Testis (tissue), 3 donors: ENCODE data around the gene B4GALNT1. TPM values are rescaled to one million over a fixed set of nuclear protein-coding genes. Genes with fewer than 3 reads are reported as not detected.

Experiments used
- DNase-seq: peaks from one replicate; pipeline ENCODE4 v3.0.0-alpha.2; 2019
- H3K27ac ChIP-seq, 2 donors: fragments of 200-600 bp; sonication (generic); one replicate each; pipeline ENCODE4 v1.5.1; 2019
- H3K27me3 ChIP-seq: fragments of 200-600 bp; sonication (generic); one replicate; pipeline ENCODE4 v1.5.1; 2019
- H3K36me3 ChIP-seq: fragments of 200-600 bp; sonication (generic); one replicate; pipeline ENCODE4 v1.5.1; 2017; ENCODE audit warnings: low read depth; ENCODE audit errors: missing control alignments
- H3K4me1 ChIP-seq: fragments of 200-600 bp; sonication (generic); one replicate; pipeline ENCODE4 v1.5.1; 2019
- H3K4me3 ChIP-seq, 2 donors: fragments of 200-600 bp; sonication (generic); one replicate each; pipeline ENCODE4 v1.5.1; 2017 to 2019
- H3K9me3 ChIP-seq: fragments of 200-600 bp; sonication (generic); one replicate; pipeline ENCODE4 v1.5.1; 2017
- POLR2A ChIP-seq: fragments of 450-650 bp; IDR thresholded peaks from one replicate; pipeline ENCODE4 v1.6.1; 2017; ENCODE audit warnings: antibody characterized with exemption, mild to moderate bottlenecking, moderate library complexity
- WGBS, 2 donors: methylation state at CpG; one replicate each; pipeline ENCODE4 v1.1.5; 2018; 5-methylcytosine and 5-hydroxymethylcytosine counted together
- intact Hi-C: fragments of 100-400 bp; cut with DNase I; formaldehyde crosslinking; loops from one replicate; pipeline ENCODE4 v1.15.1; 2023; ENCODE audit warnings: low total_unique reads
- polyA plus RNA-seq: library from polyadenylated mRNA; stranded (reverse); fragments of 350-450 nt; fragmentation: Illumina TruSeq; extraction: RNeasy Lipid Tissue Mini Kit (QIAGEN cat#74804); gene quantifications from one replicate; pipeline ENCODE4 v1.2.3, GENCODE V29; 2014; ENCODE audit warnings: low read depth, low replicate concordance; ENCODE audit not compliant: insufficient read depth
- total RNA-seq, 2 donors: library from RNA; depleted of rRNA; stranded (reverse); fragments of >200 nt; gene quantifications; one replicate each; pipeline ENCODE4 v1.2.3, GENCODE V29; 2016
- TF ChIP-seq, protein P1 (sequence below), 3 experiments: fragments of 450-650 bp in 2 of 3; fragments of 200-600 bp in 1 of 3; sonication (generic) in 1 of 3; IDR thresholded peaks; one replicate each; pipeline ENCODE4 v1.5.1; 2016 to 2019; ENCODE audit warnings: antibody characterized with exemption in 3 of 3, mild to moderate bottlenecking in 2 of 3, moderate library complexity in 1 of 3

The B4GALNT1 gene
- total and polyA plus RNA-seq, 3 donors from 2014 or later, result 1.8 to 3.2 (median 2.3) TPM

DNA sequence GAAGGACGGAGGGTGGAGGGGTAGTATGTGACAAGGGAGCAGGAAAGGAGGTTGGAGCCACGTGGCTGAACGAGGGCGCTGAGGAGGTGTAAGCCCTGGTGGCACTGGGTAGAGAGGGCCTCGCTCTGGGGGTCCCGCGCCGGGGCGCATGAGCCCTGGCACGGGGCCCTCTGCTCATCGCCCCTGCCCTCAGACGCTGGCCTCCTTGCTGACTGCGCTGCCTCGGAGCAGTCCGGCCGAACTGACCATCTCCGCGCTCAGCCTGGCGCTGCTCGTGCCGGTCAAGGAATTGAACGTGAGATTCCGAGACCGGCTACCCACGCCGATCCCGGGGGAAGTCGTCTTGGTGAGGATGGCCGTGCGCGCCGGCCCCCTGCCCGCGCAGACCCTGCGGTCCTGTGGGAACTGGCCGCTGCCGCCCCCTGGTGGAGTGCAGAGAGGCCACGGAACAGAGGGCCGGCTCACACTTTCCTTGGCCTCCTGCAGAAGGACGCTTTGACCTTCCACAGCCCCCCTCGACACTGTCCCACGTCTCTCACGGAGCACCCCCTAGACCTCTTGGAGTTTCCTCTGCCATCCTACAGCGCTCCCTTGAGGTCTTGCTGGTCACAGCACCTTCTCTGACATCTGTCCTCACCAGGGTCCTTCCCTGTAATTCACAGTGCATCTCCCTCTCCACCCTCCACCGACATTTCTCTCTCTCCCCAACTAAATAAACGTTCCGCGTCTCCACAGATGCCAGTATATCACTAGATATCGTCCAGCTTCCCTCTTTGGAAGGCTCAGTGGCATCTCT is 11.3 kb downstream of the B4GALNT1 start:
- Histone ChIP-seq H3K27me3 (no peaks in the 10 kb centered on the region), H3K36me3 (no peaks in the 10 kb centered on the region), H3K9me3 (no peaks in the 10 kb centered on the region), H3K4me3 (peak overlapping the region in 1 of 2 donors; percentile 42), H3K4me1 (peaks cover 18% of the 10 kb centered on the region), H3K27ac (no peak overlapping the region)
- intact Hi-C loops, result loop anchor here (5.0 kb wide), 1 partner anchor 39 kb away; no protein-coding TSS in a partner anchor
- 3 to 5% methylated on average over 32 to 48 of the region's 49 CpGs for WGBS, 2 donors
- peak; percentile 73 for DNase-seq
- TF ChIP-seq POLR2A, result no peak
- TF ChIP-seq, protein P1, sequence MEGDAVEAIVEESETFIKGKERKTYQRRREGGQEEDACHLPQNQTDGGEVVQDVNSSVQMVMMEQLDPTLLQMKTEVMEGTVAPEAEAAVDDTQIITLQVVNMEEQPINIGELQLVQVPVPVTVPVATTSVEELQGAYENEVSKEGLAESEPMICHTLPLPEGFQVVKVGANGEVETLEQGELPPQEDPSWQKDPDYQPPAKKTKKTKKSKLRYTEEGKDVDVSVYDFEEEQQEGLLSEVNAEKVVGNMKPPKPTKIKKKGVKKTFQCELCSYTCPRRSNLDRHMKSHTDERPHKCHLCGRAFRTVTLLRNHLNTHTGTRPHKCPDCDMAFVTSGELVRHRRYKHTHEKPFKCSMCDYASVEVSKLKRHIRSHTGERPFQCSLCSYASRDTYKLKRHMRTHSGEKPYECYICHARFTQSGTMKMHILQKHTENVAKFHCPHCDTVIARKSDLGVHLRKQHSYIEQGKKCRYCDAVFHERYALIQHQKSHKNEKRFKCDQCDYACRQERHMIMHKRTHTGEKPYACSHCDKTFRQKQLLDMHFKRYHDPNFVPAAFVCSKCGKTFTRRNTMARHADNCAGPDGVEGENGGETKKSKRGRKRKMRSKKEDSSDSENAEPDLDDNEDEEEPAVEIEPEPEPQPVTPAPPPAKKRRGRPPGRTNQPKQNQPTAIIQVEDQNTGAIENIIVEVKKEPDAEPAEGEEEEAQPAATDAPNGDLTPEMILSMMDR (IDR thresholded peaks at IDR 0.05), result peak; percentile 79 to 93 (median 83)

DNA sequence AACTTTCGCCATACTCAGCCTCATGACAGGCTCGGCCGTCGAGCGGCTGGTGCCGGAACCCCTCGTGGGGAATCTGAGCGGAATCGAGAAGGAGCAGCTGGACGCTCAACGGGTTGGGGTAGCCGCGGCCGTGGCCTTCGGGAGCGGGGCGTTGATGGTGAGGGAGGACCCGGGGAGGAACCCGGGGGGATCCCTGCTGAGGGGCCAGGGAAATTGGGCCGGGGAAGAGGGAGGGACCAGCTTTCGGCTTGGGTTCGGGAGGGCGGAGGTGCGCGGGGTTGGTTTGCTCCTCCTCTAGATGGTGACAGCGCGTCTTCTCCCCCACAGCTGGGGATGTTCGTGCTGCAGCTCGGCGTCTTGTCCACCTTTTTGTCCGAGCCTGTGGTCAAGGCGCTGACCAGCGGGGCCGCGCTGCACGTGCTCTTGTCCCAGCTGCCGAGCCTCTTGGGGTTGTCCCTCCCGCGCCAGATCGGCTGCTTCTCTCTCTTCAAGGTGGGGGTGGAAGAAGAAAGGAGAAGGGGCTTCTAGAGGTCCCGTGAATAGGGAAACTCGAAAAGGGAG is 12.0 kb downstream of the B4GALNT1 start:
- TF ChIP-seq, protein P1 (IDR thresholded peaks at IDR 0.05), result no peak
- no peak for TF ChIP-seq POLR2A
- Histone ChIP-seq H3K4me3 (peak overlapping the region in 1 of 2 donors; percentile 42), H3K27ac (no peak overlapping the region), H3K4me1 (peaks cover 18% of the 10 kb centered on the region), H3K36me3 (no peaks in the 10 kb centered on the region), H3K9me3 (no peaks in the 10 kb centered on the region), H3K27me3 (no peaks in the 10 kb centered on the region)
- DNase-seq, result peak; percentile 34
- 6 to 7% methylated on average over 33 to 42 of the region's 42 CpGs for whole genome bisulfite sequencing, 2 donors
- intact Hi-C loops, result loop anchor here (5.0 kb wide), 1 partner anchor 39 kb away; no protein-coding TSS in a partner anchor

DNA sequence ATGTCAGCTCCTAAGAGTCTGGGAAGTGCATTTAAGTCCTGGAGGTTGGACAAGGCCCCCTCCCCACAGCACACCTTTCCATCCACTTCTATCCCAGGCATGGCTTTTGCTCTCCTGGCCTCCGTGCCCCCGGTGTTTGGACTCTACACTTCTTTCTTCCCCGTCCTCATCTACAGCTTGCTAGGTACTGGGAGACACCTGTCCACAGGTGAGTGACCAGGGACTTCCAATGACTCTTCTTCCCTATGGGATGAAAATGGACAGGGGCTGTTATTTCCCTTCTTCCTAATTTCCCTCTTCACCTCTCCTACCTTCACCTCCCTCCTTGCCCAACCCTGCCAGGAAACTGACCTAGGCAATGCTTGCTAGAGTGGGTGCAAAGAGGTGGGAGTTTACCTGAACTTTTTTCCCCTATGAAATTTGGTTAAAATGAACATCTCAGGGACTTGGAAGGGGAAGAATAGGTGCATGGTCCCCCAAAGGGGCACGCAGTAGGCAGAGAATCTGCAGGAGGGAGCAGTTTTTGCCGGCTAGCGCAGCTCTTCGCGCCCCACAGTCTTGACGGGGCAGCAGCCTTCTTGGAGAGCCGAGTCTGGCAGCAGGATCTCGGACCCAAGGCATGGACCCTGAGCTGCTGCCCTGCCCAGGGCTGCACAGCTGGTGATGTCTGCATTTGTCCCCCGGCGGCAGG is 12.6 kb downstream of the B4GALNT1 start:
- no peak overlapping the region for H3K4me3 ChIP-seq
- no peak for TF ChIP-seq POLR2A
- TF ChIP-seq, protein P1 (IDR thresholded peaks at IDR 0.05), result no peak
- 34 to 36% methylated on average over 12 to 13 of the region's 13 CpGs for WGBS, 2 donors

DNA sequence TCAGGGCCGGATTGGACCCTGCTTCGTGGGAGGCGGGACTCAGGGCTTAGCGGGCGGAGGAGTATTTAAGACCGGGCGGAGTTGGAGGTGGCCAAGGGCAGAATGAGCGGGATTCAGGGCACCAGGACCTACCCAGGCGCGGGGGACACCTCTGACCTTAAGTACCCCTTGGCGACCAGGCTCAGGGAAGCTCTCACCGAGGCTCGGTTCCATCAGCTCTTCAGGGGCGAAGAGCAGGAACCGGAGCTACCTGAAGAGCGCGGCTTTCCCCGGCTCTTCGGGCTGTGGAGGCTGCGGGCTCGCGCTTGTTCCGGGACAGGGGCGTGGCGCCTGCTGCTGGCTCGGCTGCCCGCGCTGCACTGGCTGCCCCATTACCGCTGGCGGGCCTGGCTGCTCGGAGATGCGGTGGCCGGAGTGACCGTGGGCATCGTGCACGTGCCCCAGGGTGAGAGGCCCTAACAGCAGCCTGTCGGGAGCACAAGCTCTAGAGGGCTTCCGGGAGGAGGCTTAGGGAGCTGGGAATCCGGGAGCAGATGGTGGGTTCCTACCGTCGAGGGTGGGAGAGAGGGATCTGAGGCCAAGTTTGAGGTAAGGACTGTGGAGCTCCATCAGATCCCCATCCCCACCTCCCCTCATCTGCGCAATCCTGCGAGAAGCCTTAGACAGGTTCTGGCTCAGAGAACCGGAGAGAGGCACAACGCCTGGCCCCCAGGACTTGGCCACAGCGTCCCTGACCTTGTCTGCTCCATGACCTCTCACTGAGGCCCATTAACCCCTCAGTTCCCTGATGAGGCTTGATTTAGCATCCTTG is 13.4 kb downstream of the B4GALNT1 start:
- intact Hi-C loops, result loop anchor here (5.0 kb wide), 1 partner anchor 37 kb away; no protein-coding TSS in a partner anchor
- no peaks in the 10 kb centered on the region for H3K9me3 ChIP-seq
- no peak overlapping the region for H3K27ac ChIP-seq
- TF ChIP-seq, protein P1 (IDR thresholded peaks at IDR 0.05), result no peak
- no peak for TF ChIP-seq POLR2A
- H3K27me3 ChIP-seq, result no peaks in the 10 kb centered on the region
- no peaks in the 10 kb centered on the region for H3K36me3 ChIP-seq
- no peak overlapping the region for H3K4me3 ChIP-seq
- no peak for DNase-seq
- H3K4me1 ChIP-seq, result peaks cover 18% of the 10 kb centered on the region
- 27 to 34% methylated on average over 5 to 46 of the region's 46 CpGs for WGBS, 2 donors

More for the DNA sequence above, 12.6 kb downstream of the B4GALNT1 start:
- Histone ChIP-seq H3K4me1 (peaks cover 18% of the 10 kb centered on the region), H3K9me3 (no peaks in the 10 kb centered on the region), H3K27me3 (no peaks in the 10 kb centered on the region), H3K27ac (no peak overlapping the region), H3K36me3 (no peaks in the 10 kb centered on the region)
- intact Hi-C loops, result loop anchor here (5.0 kb wide), 1 partner anchor 38 kb away; no protein-coding TSS in a partner anchor
- DNase-seq, result no peak
